Measurements from ENCODE around the gene MAGEA4.

MAGEA4 gene

GRCh38 chrX:151923648-151924047 is 11.0 kb downstream of the MAGEA4 start:
- no peak for ATAC-seq
- no peak for TF ChIP-seq ZFP3 (CRISPR knock-in tag; IDR thresholded peaks at IDR 0.05)
- no peak for TF ChIP-seq ZNF70 (CRISPR knock-in tag; IDR thresholded peaks at IDR 0.05)
- no peak for TF ChIP-seq SNAI2 (CRISPR knock-in tag; IDR thresholded peaks at IDR 0.05)
- TF ChIP-seq, protein P1, sequence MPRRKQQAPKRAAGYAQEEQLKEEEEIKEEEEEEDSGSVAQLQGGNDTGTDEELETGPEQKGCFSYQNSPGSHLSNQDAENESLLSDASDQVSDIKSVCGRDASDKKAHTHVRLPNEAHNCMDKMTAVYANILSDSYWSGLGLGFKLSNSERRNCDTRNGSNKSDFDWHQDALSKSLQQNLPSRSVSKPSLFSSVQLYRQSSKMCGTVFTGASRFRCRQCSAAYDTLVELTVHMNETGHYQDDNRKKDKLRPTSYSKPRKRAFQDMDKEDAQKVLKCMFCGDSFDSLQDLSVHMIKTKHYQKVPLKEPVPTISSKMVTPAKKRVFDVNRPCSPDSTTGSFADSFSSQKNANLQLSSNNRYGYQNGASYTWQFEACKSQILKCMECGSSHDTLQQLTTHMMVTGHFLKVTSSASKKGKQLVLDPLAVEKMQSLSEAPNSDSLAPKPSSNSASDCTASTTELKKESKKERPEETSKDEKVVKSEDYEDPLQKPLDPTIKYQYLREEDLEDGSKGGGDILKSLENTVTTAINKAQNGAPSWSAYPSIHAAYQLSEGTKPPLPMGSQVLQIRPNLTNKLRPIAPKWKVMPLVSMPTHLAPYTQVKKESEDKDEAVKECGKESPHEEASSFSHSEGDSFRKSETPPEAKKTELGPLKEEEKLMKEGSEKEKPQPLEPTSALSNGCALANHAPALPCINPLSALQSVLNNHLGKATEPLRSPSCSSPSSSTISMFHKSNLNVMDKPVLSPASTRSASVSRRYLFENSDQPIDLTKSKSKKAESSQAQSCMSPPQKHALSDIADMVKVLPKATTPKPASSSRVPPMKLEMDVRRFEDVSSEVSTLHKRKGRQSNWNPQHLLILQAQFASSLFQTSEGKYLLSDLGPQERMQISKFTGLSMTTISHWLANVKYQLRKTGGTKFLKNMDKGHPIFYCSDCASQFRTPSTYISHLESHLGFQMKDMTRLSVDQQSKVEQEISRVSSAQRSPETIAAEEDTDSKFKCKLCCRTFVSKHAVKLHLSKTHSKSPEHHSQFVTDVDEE (CRISPR knock-in tag; IDR thresholded peaks at IDR 0.05), result no peak
- no peak for TF ChIP-seq PPARA (CRISPR knock-in tag; IDR thresholded peaks at IDR 0.05; ENCODE audit: borderline replicate concordance)
- TF ChIP-seq RARB (CRISPR knock-in tag; IDR thresholded peaks at IDR 0.05), result no peak
- TF ChIP-seq, protein P2, sequence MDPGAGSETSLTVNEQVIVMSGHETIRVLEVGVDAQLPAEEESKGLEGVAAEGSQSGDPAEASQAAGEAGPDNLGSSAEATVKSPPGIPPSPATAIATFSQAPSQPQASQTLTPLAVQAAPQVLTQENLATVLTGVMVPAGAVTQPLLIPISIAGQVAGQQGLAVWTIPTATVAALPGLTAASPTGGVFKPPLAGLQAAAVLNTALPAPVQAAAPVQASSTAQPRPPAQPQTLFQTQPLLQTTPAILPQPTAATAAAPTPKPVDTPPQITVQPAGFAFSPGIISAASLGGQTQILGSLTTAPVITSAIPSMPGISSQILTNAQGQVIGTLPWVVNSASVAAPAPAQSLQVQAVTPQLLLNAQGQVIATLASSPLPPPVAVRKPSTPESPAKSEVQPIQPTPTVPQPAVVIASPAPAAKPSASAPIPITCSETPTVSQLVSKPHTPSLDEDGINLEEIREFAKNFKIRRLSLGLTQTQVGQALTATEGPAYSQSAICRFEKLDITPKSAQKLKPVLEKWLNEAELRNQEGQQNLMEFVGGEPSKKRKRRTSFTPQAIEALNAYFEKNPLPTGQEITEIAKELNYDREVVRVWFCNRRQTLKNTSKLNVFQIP (CRISPR knock-in tag; IDR thresholded peaks at IDR 0.05; ENCODE audit: borderline replicate concordance, low read depth), result no peak
- TF ChIP-seq, protein P3, sequence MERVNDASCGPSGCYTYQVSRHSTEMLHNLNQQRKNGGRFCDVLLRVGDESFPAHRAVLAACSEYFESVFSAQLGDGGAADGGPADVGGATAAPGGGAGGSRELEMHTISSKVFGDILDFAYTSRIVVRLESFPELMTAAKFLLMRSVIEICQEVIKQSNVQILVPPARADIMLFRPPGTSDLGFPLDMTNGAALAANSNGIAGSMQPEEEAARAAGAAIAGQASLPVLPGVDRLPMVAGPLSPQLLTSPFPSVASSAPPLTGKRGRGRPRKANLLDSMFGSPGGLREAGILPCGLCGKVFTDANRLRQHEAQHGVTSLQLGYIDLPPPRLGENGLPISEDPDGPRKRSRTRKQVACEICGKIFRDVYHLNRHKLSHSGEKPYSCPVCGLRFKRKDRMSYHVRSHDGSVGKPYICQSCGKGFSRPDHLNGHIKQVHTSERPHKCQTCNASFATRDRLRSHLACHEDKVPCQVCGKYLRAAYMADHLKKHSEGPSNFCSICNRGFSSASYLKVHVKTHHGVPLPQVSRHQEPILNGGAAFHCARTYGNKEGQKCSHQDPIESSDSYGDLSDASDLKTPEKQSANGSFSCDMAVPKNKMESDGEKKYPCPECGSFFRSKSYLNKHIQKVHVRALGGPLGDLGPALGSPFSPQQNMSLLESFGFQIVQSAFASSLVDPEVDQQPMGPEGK (CRISPR knock-in tag; IDR thresholded peaks at IDR 0.05; ENCODE audit: borderline replicate concordance), result no peak
- TF ChIP-seq TCF4 (CRISPR knock-in tag; IDR thresholded peaks at IDR 0.05; ENCODE audit: borderline replicate concordance), result no peak

DNA sequence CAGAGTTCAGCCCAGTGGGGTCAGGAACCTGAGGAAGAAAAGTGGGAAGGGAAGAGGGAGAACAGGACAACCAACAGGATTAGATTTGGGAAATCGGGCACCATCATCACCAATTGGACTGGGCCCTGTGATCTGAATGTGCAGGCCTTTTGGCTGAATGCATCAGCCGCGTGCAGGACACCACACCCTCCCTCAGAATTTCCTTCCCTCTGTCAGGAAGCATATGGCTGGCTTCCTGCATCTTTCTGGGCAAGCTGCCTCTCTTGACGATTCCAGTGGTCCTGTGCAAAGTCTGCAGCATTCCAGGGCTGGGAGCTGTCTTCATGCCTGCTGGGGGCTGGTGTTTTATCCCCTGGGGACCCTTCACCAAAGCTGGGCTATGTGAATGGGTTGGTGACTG is 16.4 kb downstream of the MAGEA4 start:
- no peak for ATAC-seq

GRCh38 chrX:151935358-151935757 is 22.7 kb downstream of the MAGEA4 start:
- TF ChIP-seq ESRRG (CRISPR knock-in tag; IDR thresholded peaks at IDR 0.05) (no peak), CSRNP3 (CRISPR knock-in tag; IDR thresholded peaks at IDR 0.05) (no peak), CSDC2 (CRISPR knock-in tag; IDR thresholded peaks at IDR 0.05) (no peak), ZNF8 (CRISPR knock-in tag; IDR thresholded peaks at IDR 0.05) (no peak), ZFP3 (CRISPR knock-in tag; IDR thresholded peaks at IDR 0.05) (no peak), PPARA (CRISPR knock-in tag; IDR thresholded peaks at IDR 0.05; ENCODE audit: borderline replicate concordance) (no peak), RARB (CRISPR knock-in tag; IDR thresholded peaks at IDR 0.05) (no peak), ZFP30 (CRISPR knock-in tag; IDR thresholded peaks at IDR 0.05) (no peak), ARNTL (CRISPR knock-in tag; IDR thresholded peaks at IDR 0.05; ENCODE audit: borderline replicate concordance, low read depth) (no peak), BACH2 (CRISPR knock-in tag; IDR thresholded peaks at IDR 0.05; ENCODE audit: borderline replicate concordance) (no peak), TOX (CRISPR knock-in tag; IDR thresholded peaks at IDR 0.05; ENCODE audit: borderline replicate concordance) (no peak), ZNF70 (CRISPR knock-in tag; IDR thresholded peaks at IDR 0.05) (no peak), SNAI2 (CRISPR knock-in tag; IDR thresholded peaks at IDR 0.05) (no peak), TCF4 (CRISPR knock-in tag; IDR thresholded peaks at IDR 0.05; ENCODE audit: borderline replicate concordance) (no peak), ZNF565 (CRISPR knock-in tag; conservative IDR thresholded peaks at IDR 0.05; ENCODE audit: low read depth) (no peak), ZC3H10 (CRISPR knock-in tag; IDR thresholded peaks at IDR 0.05) (no peak), OSR1 (CRISPR knock-in tag; IDR thresholded peaks at IDR 0.05) (no peak)
- no peak for ATAC-seq

More for the DNA sequence above, 16.4 kb downstream of the MAGEA4 start:
- TF ChIP-seq, protein P4, sequence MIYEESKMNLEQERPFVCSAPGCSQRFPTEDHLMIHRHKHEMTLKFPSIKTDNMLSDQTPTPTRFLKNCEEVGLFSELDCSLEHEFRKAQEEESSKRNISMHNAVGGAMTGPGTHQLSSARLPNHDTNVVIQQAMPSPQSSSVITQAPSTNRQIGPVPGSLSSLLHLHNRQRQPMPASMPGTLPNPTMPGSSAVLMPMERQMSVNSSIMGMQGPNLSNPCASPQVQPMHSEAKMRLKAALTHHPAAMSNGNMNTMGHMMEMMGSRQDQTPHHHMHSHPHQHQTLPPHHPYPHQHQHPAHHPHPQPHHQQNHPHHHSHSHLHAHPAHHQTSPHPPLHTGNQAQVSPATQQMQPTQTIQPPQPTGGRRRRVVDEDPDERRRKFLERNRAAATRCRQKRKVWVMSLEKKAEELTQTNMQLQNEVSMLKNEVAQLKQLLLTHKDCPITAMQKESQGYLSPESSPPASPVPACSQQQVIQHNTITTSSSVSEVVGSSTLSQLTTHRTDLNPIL (CRISPR knock-in tag; IDR thresholded peaks at IDR 0.05; ENCODE audit: low read depth), result no peak
- TF ChIP-seq TOX (CRISPR knock-in tag; IDR thresholded peaks at IDR 0.05; ENCODE audit: borderline replicate concordance), result no peak

Measured in SK-N-SH treated with all-trans-retinoic acid at 6 μM for 48 hours (cell line).